Caco-2 (cell line): ENCODE data around the gene MSGN1. TPM values are rescaled to one million over a fixed set of nuclear protein-coding genes. Genes with fewer than 3 reads are reported as not detected.

ENCODE experiments used
- BruUV-seq: library from RNA; stranded (reverse); fragments of 400-500 nt; replicated peaks from 2 replicates; lab custom pipeline; 2021; lab: Mats Ljungman, UMichigan
- CTCF ChIA-PET: fragments of 300-600 bp; sonication (Branson Sonifier 250); formaldehyde crosslinking; loops from one replicate; lab custom pipeline; 2022; ENCODE audit warnings: antibody characterized with exemption; lab: Charles Lee
- POLR2A ChIA-PET: fragments of 300-600 bp; sonication (Branson Sonifier 250); formaldehyde crosslinking; loops from one replicate; lab custom pipeline; 2022; ENCODE audit warnings: antibody characterized with exemption; lab: Charles Lee
- DNase-seq, 2 experiments: peaks; one replicate each; pipeline versions ENCODE4 v3.0.0 to v3.0.0-alpha.2; 2020 to 2022
- H3K27me3 ChIP-seq: replicated peaks from 2 replicates; pipeline ENCODE4 v1.6.0; 2011; ENCODE audit warnings: low read length; ENCODE audit not compliant: control insufficient read depth, insufficient read depth
- H3K36me3 ChIP-seq: 2 replicates; pipeline ENCODE4 v1.5.1; 2011; ENCODE audit warnings: low read length; ENCODE audit not compliant: control insufficient read depth, insufficient read depth
- H3K4me1 ChIP-seq: fragments of 250-450 bp; sonication (Bioruptor Pico); 2 replicates; pipeline ENCODE4 v1.5.1; 2020; ENCODE audit warnings: mild to moderate bottlenecking
- H3K4me3 ChIP-seq: 2 replicates; pipeline ENCODE4 v1.5.1; 2011; ENCODE audit warnings: low read depth, mild to moderate bottlenecking, control low read depth, low read length
- H3K9me3 ChIP-seq: fragments of 250-450 bp; sonication (Bioruptor Pico); 2 replicates; pipeline ENCODE4 v1.5.1; 2020; ENCODE audit warnings: mild to moderate bottlenecking, moderate library complexity
- H3K27ac Mint-ChIP-seq: one replicate; pipeline ENCODE4 v1.8.0; 2022; ENCODE audit warnings: mixed read lengths; ENCODE audit not compliant: unreplicated experiment
- H3K27me3 Mint-ChIP-seq: one replicate; pipeline ENCODE4 v1.8.0; 2022; ENCODE audit warnings: mixed read lengths; ENCODE audit not compliant: insufficient read depth, unreplicated experiment
- H3K36me3 Mint-ChIP-seq: one replicate; pipeline ENCODE4 v1.8.0; 2022; ENCODE audit warnings: mild to moderate bottlenecking, mixed read lengths; ENCODE audit not compliant: insufficient read depth, unreplicated experiment
- H3K4me1 Mint-ChIP-seq: one replicate; pipeline ENCODE4 v1.8.0; 2022; ENCODE audit warnings: low read depth, mixed read lengths; ENCODE audit not compliant: unreplicated experiment
- H3K4me3 Mint-ChIP-seq: one replicate; pipeline ENCODE4 v1.8.0; 2022; ENCODE audit warnings: mild to moderate bottlenecking, moderate library complexity, mixed read lengths; ENCODE audit not compliant: unreplicated experiment
- H3K9me3 Mint-ChIP-seq: one replicate; pipeline ENCODE4 v1.8.0; 2022; ENCODE audit warnings: mixed read lengths; ENCODE audit not compliant: unreplicated experiment
- CTCF ChIP-seq, 2 experiments: fragments of 200-600 bp in 1 of 2; IDR thresholded peaks; 1 replicate in 1 of 2; 2 replicates in 1 of 2; pipeline versions ENCODE4 v1.5.1 to v1.8.0; 2011 to 2022; ENCODE audit warnings: antibody characterized with exemption in 1 of 2, control low read depth in 1 of 2, inconsistent platforms in 1 of 2, low read depth in 1 of 2, low read length in 1 of 2, mild to moderate bottlenecking in 1 of 2, moderate library complexity in 1 of 2; ENCODE audit not compliant: insufficient read depth in 1 of 2, severe bottlenecking in 1 of 2, unreplicated experiment in 1 of 2
- intact Hi-C: fragments of 100-400 bp; cut with micrococcal nuclease; formaldehyde crosslinking; loops from one replicate; pipeline ENCODE4 v1.10.0; 2022; ENCODE audit not compliant: unreplicated experiment
- total RNA-seq: library from RNA; stranded (reverse); gene quantifications from 2 replicates; pipeline ENCODE4 v1.2.3, GENCODE V29; 2022

The MSGN1 gene
- total RNA-seq, 1 experiment from 2014 or later: not detected

DNA sequence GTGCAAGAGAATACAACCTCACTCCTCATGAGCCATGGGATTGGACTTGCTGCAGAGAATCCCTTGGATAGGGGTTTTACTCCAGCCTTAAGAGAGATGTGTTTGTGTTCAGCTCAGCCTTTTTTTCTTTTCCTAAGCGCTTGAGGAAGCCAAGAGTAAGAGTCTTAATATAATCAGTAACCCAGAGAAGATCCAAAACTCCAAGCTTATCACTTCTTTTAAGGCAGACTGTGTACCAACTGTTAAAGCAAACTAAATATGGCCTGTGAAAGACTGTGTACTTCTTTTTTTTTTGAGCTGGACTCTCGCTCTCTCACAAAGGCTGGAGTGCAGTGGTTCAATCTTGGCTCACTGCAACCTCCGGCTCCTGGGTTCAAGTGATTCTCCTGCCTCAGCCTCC lies 30.4 kb downstream of the MSGN1 start:
- no peak overlapping the region for H3K27ac Mint-ChIP-seq
- DNase-seq: no peak
- ChIA-PET POLR2A (no interaction called here), CTCF (no interaction called here)
- H3K9me3 Mint-ChIP-seq: no peaks in the 10 kb centered on the region
- H3K4me3 Mint-ChIP-seq: no peak overlapping the region
- intact Hi-C loops: no loop called here
- TF ChIP-seq CTCF (IDR thresholded peaks at IDR 0.05; ENCODE audit: insufficient read depth in 1 of 2, low read depth in 1 of 2, low read length in 1 of 2, severe bottlenecking in 1 of 2, unreplicated experiment in 1 of 2): no peak
- H3K4me1 Mint-ChIP-seq: no peaks in the 10 kb centered on the region
- Histone ChIP-seq H3K27me3 (no peaks in the 10 kb centered on the region; the same call in 1 of the 2 replicates), H3K36me3 (no peaks in the 10 kb centered on the region), H3K4me3 (no peak overlapping the region), H3K9me3 (no peaks in the 10 kb centered on the region), H3K4me1 (no peaks in the 10 kb centered on the region)
- H3K27me3 Mint-ChIP-seq: peaks cover 7% of the 10 kb centered on the region
- no TSS peak for BruUV-seq
- no peaks in the 10 kb centered on the region for H3K36me3 Mint-ChIP-seq

GRCh38 chr2:17847236-17847635 lies 31.0 kb downstream of the MSGN1 start:
- Mint-ChIP-seq H3K4me3 (no peak overlapping the region), H3K27me3 (peaks cover 7% of the 10 kb centered on the region), H3K9me3 (no peaks in the 10 kb centered on the region), H3K36me3 (no peaks in the 10 kb centered on the region), H3K27ac (no peak overlapping the region), H3K4me1 (no peaks in the 10 kb centered on the region)
- POLR2A ChIA-PET: no interaction called here
- no peak for DNase-seq
- no peak for TF ChIP-seq CTCF (IDR thresholded peaks at IDR 0.05; ENCODE audit: insufficient read depth in 1 of 2, low read depth in 1 of 2, low read length in 1 of 2, severe bottlenecking in 1 of 2, unreplicated experiment in 1 of 2)
- no peaks in the 10 kb centered on the region for H3K4me1 ChIP-seq
- no peaks in the 10 kb centered on the region; the same call in 1 of the 2 replicates for H3K27me3 ChIP-seq
- no peaks in the 10 kb centered on the region for H3K36me3 ChIP-seq
- no TSS peak for BruUV-seq
- CTCF ChIA-PET: interaction anchor here (1.0 kb wide), 1 partner anchor 27 kb away, joined by 4 read pairs; no protein-coding TSS in a partner anchor
- intact Hi-C loops: no loop called here
- no peak overlapping the region for H3K4me3 ChIP-seq
- no peaks in the 10 kb centered on the region for H3K9me3 ChIP-seq

- ChIA-PET POLR2A (no interaction called here), CTCF (interaction anchor here (1.5 kb wide), 1 partner anchor 70 kb away, joined by 4 read pairs; no protein-coding TSS in a partner anchor)
- Histone ChIP-seq H3K9me3 (no peaks in the 10 kb centered on the region), H3K4me1 (no peaks in the 10 kb centered on the region), H3K4me3 (no peak overlapping the region), H3K27me3 (no peaks in the 10 kb centered on the region; the same call in 1 of the 2 replicates), H3K36me3 (no peaks in the 10 kb centered on the region)
- DNase-seq: no peak
- H3K9me3 Mint-ChIP-seq: no peaks in the 10 kb centered on the region
- H3K27ac Mint-ChIP-seq: no peak overlapping the region
- TF ChIP-seq CTCF (IDR thresholded peaks at IDR 0.05; ENCODE audit: insufficient read depth in 1 of 2, low read depth in 1 of 2, low read length in 1 of 2, severe bottlenecking in 1 of 2, unreplicated experiment in 1 of 2): no peak
- no peaks in the 10 kb centered on the region for H3K4me1 Mint-ChIP-seq
- H3K4me3 Mint-ChIP-seq: no peak overlapping the region
- no TSS peak for BruUV-seq
- H3K27me3 Mint-ChIP-seq: peaks cover 4% of the 10 kb centered on the region
- H3K36me3 Mint-ChIP-seq: no peaks in the 10 kb centered on the region
- intact Hi-C loops: no loop called here
Measured at GRCh38 chr2:17849275-17849674, 33.0 kb downstream of the MSGN1 start.
